GM12872 (cell line): Measurements from ENCODE around the gene BMAL1.
A peak's percentile ranks its signal among the peaks of the same experiment; 100 is the strongest.

Experiments used
- TF ChIP-seq, protein P1 (sequence below): IDR thresholded peaks from 3 replicates; pipeline ENCODE4 v1.5.1; 2011; ENCODE audit warnings: low read depth, mild to moderate bottlenecking, low read length, moderate library complexity; ENCODE audit not compliant: insufficient read depth

The BMAL1 gene

GRCh38 chr11:13339195-13340153, 61.9 kb downstream of the BMAL1 start:
- TF ChIP-seq, protein P1, sequence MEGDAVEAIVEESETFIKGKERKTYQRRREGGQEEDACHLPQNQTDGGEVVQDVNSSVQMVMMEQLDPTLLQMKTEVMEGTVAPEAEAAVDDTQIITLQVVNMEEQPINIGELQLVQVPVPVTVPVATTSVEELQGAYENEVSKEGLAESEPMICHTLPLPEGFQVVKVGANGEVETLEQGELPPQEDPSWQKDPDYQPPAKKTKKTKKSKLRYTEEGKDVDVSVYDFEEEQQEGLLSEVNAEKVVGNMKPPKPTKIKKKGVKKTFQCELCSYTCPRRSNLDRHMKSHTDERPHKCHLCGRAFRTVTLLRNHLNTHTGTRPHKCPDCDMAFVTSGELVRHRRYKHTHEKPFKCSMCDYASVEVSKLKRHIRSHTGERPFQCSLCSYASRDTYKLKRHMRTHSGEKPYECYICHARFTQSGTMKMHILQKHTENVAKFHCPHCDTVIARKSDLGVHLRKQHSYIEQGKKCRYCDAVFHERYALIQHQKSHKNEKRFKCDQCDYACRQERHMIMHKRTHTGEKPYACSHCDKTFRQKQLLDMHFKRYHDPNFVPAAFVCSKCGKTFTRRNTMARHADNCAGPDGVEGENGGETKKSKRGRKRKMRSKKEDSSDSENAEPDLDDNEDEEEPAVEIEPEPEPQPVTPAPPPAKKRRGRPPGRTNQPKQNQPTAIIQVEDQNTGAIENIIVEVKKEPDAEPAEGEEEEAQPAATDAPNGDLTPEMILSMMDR: no peak

GRCh38 chr11:13341026-13341425, 63.4 kb downstream of the BMAL1 start:
- TF ChIP-seq, protein P1: no peak

DNA sequence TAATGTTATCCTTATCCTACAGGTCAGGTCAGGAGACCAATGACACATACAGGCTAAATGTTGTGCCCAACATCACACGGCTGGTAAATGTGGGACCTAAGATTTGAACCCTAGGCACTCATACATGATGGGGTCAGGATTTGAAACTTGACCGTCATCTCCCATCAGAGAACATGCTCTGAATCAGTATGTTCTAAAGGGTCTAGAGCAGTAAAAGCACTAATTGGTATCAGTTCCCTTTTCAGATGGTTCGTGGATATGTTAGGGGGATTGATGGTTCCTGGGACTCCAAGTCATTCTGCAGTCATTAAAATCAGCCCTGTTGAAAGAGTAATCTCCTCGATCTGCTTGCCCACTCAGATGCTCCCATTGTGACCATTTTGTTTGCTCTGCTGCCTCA, 65.5 kb downstream of the BMAL1 start:
- TF ChIP-seq, protein P1: no peak

- TF ChIP-seq, protein P1: peak; percentile 83
Observed at GRCh38 chr11:13343931-13344717, 66.5 kb downstream of the BMAL1 start.

DNA sequence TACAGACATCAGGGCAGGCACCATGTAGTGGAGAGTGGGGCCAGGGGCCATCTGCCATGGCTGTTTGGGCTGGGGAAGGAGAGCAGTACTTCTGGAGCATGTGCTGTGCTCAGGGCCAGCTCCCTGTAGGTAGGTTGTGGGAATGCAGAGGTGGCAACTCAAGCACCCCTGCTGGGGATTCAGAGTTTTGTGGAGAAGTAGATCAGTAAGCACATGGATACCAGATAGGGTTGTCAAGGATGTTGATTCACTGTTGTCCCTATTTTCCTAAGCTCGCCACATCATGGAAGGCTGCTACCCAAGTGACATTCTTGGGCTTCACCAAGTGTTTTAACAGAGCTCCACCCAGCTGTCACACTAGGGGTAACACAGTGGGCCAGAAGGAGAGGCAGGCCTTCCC, 67.2 kb downstream of the BMAL1 start:
- TF ChIP-seq, protein P1: 0 out of 3 replicates have a peak, but pooled peaks have one; percentile 7

- TF ChIP-seq, protein P1: peak; percentile 16; the same call in 1 of the 3 replicates
Observed at GRCh38 chr11:13346470-13346869, 68.9 kb downstream of the BMAL1 start.

DNA sequence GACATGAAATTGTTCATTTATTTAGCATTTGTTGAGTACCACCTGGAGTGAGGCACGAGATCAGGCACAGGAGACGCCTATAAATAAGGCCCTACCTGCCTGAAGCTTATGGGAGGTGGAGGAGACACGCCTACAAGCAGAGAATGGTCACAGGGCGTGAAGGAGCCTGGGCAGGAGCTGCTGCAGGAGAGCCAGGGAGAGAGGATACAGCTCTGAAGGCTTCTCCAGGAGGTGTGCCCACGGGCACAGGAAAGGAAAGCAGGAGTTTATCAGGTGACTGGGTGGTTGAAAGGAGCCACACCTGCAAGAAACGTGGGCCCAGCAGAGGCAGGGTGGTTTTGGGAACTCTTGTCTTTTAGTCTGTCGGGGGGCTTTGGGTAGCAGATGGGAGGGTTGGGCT, 70.3 kb downstream of the BMAL1 start:
- TF ChIP-seq, protein P1: no peak
